T follicular helper cell (primary cell): ENCODE measurements around the gene RPGR.

Experiments used
- DNase-seq: peaks from one replicate; pipeline ENCODE4 v3.0.0-alpha.2; 2020; ENCODE audit warnings: low read depth

The RPGR gene

DNA sequence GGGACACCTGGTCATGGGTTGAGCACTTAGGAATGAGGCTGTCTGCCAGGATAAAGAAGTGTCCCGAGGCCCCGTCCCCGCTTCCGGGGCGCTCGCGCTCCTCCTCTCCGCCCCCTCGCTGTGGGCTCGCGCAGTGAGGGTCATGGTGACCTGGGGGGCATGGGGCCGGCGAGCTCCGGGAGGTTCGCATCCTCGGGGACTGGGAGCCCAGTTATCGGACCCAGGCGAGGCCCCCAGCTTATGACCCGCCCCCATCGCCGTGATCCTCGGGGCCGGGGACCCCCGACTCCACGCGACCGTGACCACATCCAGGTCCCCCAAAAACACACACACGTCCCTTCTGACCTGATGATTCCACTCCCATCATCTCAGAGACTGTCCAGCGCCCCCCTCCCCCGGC, 71.3 kb downstream of the RPGR start:
- no peak for DNase-seq

DNA sequence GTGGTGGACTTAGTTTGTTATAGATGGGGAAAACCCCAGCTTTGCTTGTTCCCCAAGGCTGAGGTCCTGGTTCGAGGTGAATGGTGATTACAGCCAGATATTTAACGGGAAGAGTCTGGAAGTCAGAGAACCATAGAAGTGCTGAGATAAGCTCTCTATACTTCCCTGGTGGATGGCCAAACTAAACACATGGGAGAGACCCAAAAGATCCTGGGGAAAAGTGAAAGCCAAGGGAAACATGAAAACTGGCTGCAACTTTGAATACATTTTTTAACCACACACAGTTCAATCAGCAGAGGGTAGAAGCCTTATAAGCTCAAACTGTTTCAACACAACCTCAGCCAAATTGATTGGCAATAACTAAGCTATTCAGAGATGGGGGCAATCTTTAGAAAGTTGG, 77.3 kb downstream of the RPGR start:
- DNase-seq: no peak

DNA sequence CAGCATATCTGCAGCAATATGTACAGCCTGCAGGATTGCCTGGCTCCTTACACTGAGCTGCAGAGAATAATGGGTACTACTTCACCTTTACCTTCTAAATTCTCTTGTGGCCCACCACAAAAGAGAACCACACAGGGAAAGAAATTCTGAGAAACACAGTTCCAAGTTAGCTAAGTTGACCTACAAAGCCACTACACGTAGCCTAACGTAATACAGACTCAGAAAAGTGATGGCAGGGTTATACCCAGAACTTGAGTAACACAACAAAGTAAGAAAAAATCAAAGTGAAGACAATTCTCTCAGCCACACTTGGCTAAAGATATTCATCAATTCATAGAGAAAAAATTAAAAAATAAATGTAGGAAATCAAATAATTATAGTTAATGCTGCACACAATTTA, 80.3 kb downstream of the RPGR start:
- DNase-seq: no peak

DNA sequence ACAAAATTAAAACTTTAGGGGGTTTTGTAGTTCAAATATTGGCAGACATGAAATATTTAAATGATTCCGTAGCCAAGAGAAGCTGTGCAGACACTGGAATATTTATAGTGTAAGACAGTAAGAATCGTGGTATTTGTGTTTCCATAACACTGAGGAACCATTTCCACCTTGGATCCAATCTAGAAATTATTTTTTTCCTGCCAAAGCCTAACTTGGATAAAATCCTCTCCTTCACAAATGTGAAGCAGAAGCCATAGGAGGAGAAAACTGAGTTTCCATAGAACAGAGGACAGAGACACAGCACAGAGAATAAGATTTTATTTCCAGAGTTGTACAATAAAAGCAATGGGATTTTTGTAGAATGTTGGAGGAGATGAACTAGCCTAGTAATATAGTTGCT, 86.8 kb downstream of the RPGR start:
- no peak for DNase-seq

DNA sequence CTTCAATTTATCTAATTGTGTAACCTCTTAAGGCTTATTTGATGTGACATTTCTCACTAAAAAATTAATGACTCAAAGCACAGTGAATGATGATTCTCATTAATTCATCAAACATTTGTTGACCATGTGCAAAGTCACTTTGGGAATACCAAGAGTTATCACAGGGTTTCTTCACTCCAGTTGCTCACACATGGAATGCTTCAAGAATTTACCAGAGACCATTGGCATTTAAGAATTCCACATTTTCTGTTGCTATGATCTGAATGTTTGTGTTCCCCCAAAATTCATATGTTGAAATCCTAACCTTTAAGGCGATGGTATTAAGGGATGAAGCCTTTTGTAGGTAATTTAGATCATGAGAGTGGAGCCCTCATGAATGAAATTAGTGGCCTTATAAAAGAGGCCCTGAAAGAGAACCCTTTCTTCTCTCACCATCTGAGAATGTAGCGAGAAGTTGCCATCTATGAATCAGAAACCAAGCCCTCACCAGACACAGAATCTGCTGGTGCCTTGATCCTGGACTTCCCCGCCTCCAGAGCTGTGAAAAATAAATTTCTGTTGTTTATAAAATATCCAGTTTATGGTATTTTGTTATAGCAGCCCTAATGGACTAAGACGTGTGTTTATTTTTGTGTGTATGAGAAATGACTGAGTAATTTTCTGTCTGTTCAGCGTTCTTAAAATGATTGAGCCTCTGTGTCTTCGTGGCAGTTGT, 90.3 kb downstream of the RPGR start:
- DNase-seq: no peak

DNA sequence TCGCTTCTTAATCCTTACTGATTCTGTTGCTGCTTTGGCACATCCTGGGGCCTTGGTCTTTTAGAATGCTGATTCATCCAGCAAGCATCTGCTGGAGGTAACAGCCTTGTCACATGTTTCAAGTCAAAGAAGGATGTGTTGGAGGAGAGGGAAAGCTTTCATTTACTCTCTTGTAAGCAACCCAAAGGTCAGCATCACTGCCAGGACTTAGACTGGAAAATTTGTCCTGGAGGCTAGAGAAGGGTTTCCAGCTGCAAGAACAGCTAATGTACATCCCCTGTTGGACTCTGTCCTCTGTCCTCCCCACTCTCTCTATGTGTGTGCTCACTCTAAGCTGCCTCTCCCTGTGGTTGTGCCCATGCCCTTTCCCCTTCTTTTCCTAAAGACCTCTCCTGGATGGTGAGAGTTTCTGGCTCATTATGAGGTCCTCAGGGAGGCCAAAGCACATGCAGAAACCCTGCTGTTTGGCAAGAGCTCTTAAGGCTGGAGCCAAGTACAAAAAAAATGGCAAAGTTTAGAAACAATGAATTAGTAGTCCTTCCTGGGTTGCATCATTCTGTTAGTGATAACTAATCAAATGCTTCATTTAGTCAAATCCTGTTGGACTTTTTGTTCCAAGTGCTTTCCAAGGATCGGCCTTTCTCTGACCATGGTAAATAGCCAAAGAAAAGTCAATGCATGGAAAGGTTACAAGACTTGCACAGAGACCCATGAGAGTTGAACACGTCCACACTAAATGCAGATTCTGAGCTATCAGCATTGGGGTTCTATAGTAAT, 93.2 kb downstream of the RPGR start:
- no peak for DNase-seq

DNA sequence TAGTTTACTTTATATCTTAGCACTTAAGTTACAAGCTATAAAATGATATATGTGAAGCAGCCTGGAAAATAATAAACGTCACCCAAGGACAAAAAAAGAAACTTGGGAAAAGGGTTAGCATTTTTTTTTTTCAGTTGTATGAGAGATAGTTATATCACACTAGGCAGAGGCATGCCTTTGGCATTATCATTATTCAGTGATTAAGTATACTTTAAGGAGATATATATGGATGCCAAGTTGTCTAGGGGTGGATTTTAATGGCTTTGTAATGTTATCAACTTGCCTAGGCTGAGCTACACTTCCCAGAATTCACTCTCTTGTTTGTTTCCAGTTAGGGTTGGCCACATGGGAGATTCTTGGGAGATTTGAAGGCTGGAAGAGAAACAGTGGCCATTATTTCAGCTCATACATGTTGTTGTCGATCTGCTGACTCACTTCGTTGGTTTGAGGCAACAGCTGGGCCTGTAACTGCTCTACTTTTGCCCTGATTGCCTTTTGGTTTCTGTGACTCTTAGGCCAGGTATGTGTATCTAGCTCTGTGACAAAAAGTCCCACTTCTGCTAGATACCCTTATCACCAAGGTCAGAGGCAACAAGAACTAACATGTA, 95.1 kb downstream of the RPGR start:
- DNase-seq: no peak

DNA sequence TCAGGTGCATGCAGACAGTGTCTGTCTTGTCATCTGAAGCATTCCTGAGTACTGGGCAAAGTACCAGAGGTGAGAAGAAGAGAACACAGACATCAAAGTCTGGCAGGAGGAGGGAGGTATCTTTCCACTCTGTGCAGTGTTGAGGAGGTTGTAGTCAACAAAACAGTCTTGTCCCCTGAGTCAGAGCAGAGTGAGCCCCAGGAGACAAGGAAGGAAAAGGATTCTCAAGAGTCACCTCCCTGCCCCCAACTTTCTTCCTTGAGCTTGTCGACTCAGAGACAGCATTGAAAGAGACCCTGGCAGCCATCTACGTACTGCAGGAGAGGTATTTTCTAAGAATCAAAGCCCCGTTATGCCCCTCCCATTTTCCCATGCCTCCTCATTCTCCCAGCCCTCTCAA, 102.2 kb downstream of the RPGR start:
- no peak for DNase-seq

DNA sequence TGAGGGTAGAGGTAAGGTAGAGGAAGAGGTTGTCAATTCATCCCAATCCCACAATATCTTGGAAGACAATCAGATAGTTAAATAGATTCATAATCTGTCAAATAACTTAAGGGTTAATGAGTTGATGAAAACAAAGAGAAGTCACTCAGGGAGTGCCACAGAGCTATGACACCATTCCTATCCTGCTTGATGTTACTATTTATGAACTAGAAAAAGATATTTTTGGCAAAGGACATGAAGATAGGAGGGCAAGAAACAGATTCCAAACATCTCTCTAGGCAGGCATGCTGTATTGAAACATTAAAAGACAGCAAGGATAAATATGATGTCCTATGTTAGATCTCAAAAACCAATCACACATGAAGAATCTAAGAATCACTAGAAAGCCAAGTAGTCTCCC, 103.1 kb downstream of the RPGR start:
- no peak for DNase-seq

DNA sequence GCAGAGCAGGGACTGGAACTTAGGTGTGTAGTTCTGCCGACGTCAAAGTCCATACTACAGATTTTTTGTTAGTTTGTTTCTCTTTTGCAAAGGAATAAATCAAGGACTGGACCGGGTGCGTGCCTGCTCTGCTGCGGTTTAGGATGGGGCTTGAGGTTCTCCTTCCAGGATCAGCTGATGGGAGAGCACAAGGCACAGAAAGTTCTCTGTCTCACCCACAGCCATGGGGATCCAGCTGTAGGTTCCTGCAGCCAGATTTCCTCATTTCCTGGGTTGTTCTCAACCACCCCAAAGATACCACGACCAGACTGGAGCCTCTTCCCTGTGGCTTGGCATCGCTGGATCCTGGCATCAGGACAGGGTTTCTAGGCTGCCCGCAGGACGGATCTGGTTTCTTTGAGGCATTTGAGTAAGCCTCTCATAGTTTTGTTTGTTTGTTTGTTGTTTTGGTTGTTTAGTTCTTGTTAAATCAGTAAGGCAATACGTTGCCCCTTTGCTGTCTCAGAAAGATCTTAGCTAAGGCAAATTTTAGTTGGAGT, 105.8 kb downstream of the RPGR start:
- DNase-seq: no peak

DNA sequence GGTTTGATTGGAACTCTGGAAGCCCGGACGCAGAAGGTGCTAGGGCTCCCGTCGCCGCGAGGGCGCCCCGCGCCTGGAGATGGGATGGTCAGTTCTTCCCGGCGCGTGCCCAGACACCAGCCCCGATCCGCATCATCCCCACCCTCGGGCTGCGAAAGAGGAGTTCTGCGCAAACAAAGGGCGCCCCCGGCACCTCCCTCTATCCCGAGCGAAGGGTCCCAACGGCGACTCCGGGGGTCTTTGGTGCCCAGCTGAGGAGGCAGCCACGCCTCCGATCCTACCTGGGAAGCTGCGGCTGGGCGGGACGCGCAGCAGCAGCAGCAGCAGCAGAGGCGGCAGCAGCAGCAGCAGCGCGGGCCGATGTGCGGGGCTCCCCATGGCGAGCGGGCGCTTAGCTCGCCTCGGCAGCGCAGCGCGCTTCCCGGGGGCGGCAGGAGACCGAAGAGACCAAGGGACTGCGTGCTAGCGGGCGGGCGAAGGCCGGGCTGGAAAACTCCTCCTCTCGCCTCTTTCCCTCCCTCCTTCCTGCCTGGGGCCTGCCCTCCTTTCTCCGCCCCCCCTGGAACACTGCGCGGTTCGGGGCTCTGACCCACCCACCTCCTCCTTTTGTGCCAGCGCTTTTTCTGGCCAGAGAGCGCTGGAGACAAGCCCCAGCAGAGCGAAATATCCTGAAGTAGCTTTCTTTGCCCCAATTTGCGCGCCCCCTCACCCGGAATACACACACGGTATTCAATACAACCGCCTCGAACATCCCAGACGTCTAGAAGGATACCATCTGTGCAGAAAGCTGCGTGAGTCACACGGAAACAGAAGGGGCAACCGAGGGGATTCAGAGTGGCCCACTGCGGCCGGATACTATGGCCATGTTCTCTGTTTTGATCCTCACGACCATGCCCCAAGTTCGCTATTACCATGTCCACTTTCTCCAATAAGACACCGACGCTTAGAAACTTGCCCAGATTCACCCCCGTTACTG, 106.6 kb downstream of the RPGR start, which contains the start of gene SRPX:
SRPX (minus strand) TSS at position 457 of the 976 bp plus-strand sequence; CDS start at position 378, 79 bp downstream.
- no peak for DNase-seq

DNA sequence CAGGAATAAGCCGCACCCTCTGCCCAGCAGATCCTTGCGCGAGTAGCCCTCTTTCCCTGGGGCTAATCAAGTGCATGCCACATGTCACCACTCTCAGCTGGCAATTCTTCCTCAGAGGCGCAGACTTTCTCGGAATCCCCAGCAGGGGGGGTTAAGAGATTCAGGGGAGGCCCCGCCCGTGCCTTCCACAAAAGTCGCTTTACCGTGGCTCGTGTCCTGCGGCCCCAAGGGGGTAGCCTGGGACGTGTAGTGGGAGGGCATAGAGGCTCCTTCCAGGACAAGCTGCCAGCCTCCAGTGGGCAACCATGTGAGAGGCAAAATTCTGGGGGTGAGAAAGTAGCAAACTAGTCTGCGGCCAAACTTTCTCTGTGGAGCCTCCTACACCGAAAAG, 107.3 kb downstream of the RPGR start:
- no peak for DNase-seq
